ENCODE results near the gene SSR3. TPM values are rescaled to one million over a fixed set of nuclear protein-coding genes. Genes with fewer than 3 reads are reported as not detected.
A peak's percentile ranks its signal among the peaks of the same experiment; 100 is the strongest.
"Not testable (repeated sequence)": the region's sequence is repeated elsewhere in the genome, so short reads cannot be mapped to it uniquely, and the experiment has no call there.

Gene SSR3
- total RNA-seq, 1 donor from 2014 or later: 178 TPM

DNA sequence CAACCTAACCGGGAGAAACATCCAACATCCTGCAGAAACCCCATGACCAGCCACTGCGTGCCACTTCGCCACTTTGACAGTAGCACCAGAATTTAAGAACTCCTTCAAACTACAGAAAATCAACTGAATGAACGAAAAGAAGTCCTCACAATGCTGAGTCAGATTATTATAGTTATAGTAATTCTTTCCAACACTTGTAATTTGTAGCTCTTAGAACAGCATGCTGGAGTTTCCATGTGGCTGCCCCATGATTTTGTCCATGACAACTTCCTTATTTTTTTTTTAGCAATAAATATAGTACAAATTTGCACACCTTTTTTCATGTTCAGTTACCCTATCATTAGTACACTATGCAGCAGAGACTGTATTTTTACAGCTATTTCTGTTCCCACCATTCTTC is 26.1 kb upstream of the SSR3 start:
- intact Hi-C loops (cut with DNase I): no loop called here
- Histone ChIP-seq H3K4me3 (no peak overlapping the region), H3K9me3 (no peaks in the 10 kb centered on the region), H3K36me3 (no peaks in the 10 kb centered on the region), H3K27me3 (no peaks in the 10 kb centered on the region), H3K4me1 (no peaks in the 10 kb centered on the region), H3K27ac (no peak overlapping the region)
- ATAC-seq: no peak
- TF ChIP-seq, protein P1, sequence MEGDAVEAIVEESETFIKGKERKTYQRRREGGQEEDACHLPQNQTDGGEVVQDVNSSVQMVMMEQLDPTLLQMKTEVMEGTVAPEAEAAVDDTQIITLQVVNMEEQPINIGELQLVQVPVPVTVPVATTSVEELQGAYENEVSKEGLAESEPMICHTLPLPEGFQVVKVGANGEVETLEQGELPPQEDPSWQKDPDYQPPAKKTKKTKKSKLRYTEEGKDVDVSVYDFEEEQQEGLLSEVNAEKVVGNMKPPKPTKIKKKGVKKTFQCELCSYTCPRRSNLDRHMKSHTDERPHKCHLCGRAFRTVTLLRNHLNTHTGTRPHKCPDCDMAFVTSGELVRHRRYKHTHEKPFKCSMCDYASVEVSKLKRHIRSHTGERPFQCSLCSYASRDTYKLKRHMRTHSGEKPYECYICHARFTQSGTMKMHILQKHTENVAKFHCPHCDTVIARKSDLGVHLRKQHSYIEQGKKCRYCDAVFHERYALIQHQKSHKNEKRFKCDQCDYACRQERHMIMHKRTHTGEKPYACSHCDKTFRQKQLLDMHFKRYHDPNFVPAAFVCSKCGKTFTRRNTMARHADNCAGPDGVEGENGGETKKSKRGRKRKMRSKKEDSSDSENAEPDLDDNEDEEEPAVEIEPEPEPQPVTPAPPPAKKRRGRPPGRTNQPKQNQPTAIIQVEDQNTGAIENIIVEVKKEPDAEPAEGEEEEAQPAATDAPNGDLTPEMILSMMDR (IDR thresholded peaks at IDR 0.05): no peak
- DNase-seq: no peak

DNA sequence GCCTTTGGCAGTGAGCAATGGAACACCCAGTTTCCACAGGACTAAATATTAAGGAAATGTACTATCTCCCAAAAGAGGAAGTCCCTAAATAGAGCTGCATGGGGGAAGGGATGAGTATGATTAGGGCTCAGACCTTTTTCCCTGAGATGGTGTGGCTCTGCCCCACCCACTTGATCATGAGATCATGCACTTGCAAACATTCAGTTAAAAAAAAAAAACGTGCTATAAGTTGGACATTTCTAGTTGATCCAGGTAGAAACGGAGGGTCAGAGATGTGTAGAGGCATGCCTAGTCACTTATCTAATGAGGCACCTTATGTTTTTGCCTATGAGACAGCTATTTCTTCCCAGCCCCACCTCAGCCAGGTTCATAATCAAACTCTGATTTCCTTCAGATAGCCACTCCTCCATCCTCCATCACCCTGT is 24.5 kb upstream of the SSR3 start:
- Histone ChIP-seq H3K4me3 (no peak overlapping the region), H3K27ac (no peak overlapping the region), H3K27me3 (no peaks in the 10 kb centered on the region), H3K4me1 (no peaks in the 10 kb centered on the region), H3K9me3 (no peaks in the 10 kb centered on the region), H3K36me3 (no peaks in the 10 kb centered on the region)
- intact Hi-C loops (cut with DNase I): no loop called here
- ATAC-seq (peak; percentile 85), DNase-seq (no peak)
- TF ChIP-seq, protein P1 (IDR thresholded peaks at IDR 0.05): no peak

DNA sequence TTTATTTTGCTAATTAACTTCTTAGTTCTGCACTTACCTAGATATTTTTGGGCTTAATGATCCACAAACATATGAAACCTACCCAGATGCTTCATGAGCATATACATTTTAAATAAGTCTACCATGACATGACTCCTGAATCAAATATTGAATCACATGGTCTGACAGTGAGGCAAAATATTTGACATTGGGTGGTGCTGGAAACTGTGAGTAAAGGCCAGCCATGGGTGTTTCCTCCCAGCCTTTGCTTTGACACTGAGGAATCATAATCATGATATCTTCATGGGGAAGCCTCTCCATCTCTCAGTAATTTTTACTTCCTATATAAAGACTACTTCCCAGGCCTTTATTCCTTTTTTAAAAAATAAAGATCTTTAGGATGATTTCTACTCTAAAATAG is 22.8 kb upstream of the SSR3 start:
- H3K4me3 ChIP-seq: no peak overlapping the region
- no peak overlapping the region for H3K27ac ChIP-seq
- intact Hi-C loops (cut with DNase I): no loop called here
- H3K9me3 ChIP-seq: no peaks in the 10 kb centered on the region
- peak; percentile 42 for ATAC-seq
- H3K27me3 ChIP-seq: no peaks in the 10 kb centered on the region
- TF ChIP-seq, protein P1 (IDR thresholded peaks at IDR 0.05): no peak
- H3K36me3 ChIP-seq: no peaks in the 10 kb centered on the region
- DNase-seq: no peak
- H3K4me1 ChIP-seq: no peaks in the 10 kb centered on the region

DNA sequence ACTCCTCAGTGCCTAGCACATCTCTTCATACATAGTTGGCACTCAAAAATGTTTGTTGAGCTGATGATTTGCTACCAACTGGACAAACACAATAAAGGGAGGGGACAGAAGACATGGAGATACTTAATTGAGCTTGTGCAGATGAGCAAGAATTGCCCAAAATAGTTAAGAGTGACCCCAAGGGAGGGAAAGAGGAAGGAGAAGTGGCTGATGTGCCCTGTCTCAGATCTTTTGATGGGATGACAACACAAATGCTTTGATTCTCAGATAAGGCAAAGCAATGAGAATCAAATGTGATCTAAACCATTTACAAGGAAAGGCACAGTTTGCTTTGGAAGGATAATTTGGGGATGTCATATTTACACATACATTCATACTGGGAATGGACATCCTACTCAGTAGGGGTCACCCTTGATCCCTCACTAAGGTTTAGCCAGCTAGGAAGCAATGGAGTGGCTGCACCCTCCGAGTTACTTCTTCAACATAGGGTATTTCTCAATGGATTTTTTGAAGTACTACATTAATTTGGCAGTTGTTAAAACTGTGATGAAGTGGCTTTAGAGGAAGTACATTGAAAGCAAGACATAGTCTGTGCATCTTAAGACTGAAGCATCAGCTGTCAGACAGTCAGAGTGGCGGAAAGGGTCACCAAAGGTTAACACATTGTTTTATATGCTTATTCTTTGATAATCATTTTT is 21.9 kb upstream of the SSR3 start:
- no peak overlapping the region for H3K27ac ChIP-seq
- no peaks in the 10 kb centered on the region for H3K9me3 ChIP-seq
- TF ChIP-seq, protein P1 (IDR thresholded peaks at IDR 0.05): peak; percentile 26
- ATAC-seq (peak; percentile 91), DNase-seq (no peak)
- intact Hi-C loops (cut with DNase I): no loop called here
- H3K4me1 ChIP-seq: no peaks in the 10 kb centered on the region
- H3K36me3 ChIP-seq: no peaks in the 10 kb centered on the region
- H3K27me3 ChIP-seq: no peaks in the 10 kb centered on the region
- no peak overlapping the region for H3K4me3 ChIP-seq

DNA sequence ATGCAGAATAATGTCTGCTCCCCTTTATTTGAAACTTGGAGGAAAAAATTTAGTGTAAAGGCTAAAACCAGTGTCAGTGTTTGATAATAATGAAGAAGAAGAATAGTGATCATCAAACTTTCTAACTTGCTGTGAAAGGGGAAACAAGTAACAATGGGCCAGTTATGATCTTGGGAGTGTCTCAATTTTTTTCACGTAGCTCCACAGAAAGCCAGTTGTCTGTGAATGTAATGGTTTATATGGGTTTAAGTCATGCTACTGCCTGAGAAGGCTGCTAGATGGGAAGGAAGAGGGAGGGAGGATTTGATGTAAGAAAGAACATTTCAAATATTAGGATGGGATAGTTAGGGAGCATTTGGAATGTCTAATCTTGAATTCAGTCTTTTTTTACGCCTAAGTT is 21.1 kb upstream of the SSR3 start:
- Histone ChIP-seq H3K36me3 (no peaks in the 10 kb centered on the region), H3K4me1 (no peaks in the 10 kb centered on the region), H3K27ac (no peak overlapping the region), H3K4me3 (no peak overlapping the region), H3K9me3 (no peaks in the 10 kb centered on the region), H3K27me3 (no peaks in the 10 kb centered on the region)
- DNase-seq: no peak
- TF ChIP-seq, protein P1 (IDR thresholded peaks at IDR 0.05): no peak
- ATAC-seq: no peak
- intact Hi-C loops (cut with DNase I): no loop called here

DNA sequence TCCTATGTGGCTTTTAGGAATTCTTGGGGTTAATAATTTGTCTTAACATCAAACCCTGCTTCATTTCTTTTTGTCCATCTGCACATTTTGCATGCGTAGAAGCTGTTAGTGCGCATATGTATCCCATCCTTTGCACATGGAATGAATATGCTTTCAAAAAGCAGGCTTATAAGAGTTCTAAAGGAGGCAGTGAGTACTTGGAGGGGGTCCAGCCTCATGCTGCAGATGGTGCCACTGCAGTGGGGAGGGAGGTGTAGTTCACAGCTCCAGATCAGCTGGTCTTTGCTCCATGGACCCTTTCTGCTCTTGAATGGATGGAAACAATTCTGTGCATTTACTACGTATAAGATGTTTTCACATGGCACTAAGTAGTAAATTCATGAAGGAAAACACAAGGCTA is 20.7 kb upstream of the SSR3 start:
- ATAC-seq (no peak), DNase-seq (no peak)
- no peaks in the 10 kb centered on the region for H3K36me3 ChIP-seq
- no peak overlapping the region for H3K4me3 ChIP-seq
- H3K27ac ChIP-seq: no peak overlapping the region
- H3K27me3 ChIP-seq: no peaks in the 10 kb centered on the region
- intact Hi-C loops (cut with DNase I): no loop called here
- H3K4me1 ChIP-seq: no peaks in the 10 kb centered on the region
- no peaks in the 10 kb centered on the region for H3K9me3 ChIP-seq
- TF ChIP-seq, protein P1 (IDR thresholded peaks at IDR 0.05): no peak

DNA sequence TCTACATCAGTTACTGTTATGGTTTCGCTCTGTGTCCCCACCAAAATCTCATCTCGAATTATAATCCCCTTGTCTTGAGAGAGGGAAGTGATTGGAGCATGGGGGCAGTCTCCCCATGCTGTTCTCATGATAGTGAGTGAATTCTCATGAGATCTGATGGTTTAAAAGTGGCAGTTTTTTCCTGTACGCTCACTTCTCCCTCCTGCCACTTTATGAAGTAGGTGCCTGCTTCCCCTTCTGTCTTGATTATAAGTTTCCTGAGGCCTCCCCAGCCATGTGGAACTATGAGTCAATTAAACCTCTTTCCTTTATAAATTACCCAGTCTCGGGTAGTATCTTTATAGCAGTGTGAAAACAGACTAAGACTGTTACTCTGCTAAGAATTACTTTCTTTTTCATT is 15.0 kb upstream of the SSR3 start:
- intact Hi-C loops (cut with DNase I); H3K36me3 ChIP-seq; H3K9me3 ChIP-seq; H3K4me3 ChIP-seq; H3K4me1 ChIP-seq; DNase-seq; H3K27me3 ChIP-seq; ATAC-seq; H3K27ac ChIP-seq: not testable (repeated sequence)

DNA sequence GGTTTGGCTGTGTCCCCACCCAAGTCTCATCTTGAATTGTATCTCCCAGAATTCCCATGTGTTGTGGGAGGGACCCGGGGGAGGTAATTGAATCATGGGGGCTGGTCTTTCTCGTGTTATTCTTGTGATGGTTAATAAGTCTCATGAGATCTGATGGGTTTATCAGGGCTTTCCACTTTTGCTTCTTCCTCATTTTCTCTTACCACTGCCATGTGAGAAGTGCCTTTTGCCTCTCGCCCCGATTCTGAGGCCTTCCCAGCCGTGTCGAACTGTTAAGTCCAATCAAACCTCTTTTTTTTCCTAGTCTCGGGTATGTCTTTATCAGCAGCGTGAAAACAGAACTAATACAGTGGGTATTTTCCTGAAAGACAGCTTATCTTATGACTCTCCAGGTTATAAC is 14.1 kb upstream of the SSR3 start:
- intact Hi-C loops (cut with DNase I); H3K9me3 ChIP-seq; DNase-seq; H3K36me3 ChIP-seq; ATAC-seq; H3K27ac ChIP-seq; H3K4me1 ChIP-seq; H3K4me3 ChIP-seq; H3K27me3 ChIP-seq: not testable (repeated sequence)

All from upper lobe of right lung (tissue), 1 donor.